Upper lobe of right lung (tissue), 1 donor: ENCODE results near the gene NACAD. TPM values are rescaled to one million over a fixed set of nuclear protein-coding genes. Genes with fewer than 3 reads are reported as not detected.
A peak's percentile ranks its signal among the peaks of the same experiment; 100 is the strongest.

ENCODE experiments used
- ATAC-seq: fragments of 200-7000 bp; cut with Tn5 transposase; one replicate; pipeline ENCODE4 v1.9.1; 2020; ENCODE audit warnings: mild to moderate bottlenecking, moderate library complexity
- DNase-seq: peaks from one replicate; pipeline ENCODE4 v3.0.0-alpha.2; 2020
- H3K27ac ChIP-seq: fragments of 200-600 bp; one replicate; pipeline ENCODE4 v1.8.0; 2022
- H3K27me3 ChIP-seq: fragments of 200-600 bp; one replicate; pipeline ENCODE4 v1.8.0; 2022; ENCODE audit warnings: mild to moderate bottlenecking
- H3K36me3 ChIP-seq: fragments of 200-600 bp; one replicate; pipeline ENCODE4 v1.8.0; 2022
- H3K4me1 ChIP-seq: fragments of 200-600 bp; one replicate; pipeline ENCODE4 v1.8.0; 2022
- H3K4me3 ChIP-seq: fragments of 200-600 bp; one replicate; pipeline ENCODE4 v1.8.0; 2022; ENCODE audit warnings: mild to moderate bottlenecking
- H3K9me3 ChIP-seq: fragments of 200-600 bp; one replicate; pipeline ENCODE4 v1.8.0; 2022
- intact Hi-C: fragments of 100-400 bp; cut with DNase I; formaldehyde crosslinking; loops from one replicate; pipeline ENCODE4 v1.11.0; 2022
- total RNA-seq: library from RNA; stranded (reverse); fragmentation: NEBNext Ultra II Directional; extraction: Animal tissue kit (Norgen Biotek cat#: 25700); gene quantifications from one replicate; pipeline ENCODE4 v1.2.1, GENCODE V29; 2021
- TF ChIP-seq, protein P1 (sequence below): fragments of 200-600 bp; IDR thresholded peaks from one replicate; pipeline ENCODE4 v1.8.0; 2022; ENCODE audit warnings: antibody characterized with exemption
- donor health status: DM: no; HTN: yes; CAD: no; lungs with severe emphysema.

NACAD gene
- total RNA-seq, 1 donor from 2014 or later, result 2.3 TPM

DNA sequence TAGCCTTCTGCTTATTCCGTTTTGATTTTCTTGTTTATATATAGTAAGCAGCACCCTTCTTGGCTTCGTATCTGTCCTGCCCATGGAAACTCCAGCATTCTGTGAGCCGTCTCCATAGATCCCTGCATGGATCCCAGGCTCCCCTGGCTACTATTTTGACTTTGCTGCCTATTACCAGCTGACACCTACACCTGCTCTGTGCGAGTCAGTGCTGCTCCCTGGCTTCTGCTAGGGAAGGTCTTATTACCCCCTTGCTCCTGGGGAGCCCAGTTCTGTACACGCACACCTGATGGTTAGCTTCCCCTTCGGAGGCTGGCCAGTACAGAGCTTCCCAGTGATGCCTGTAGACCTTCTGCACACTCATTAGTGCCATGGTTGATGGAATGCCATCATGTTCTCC, 35.4 kb downstream of the NACAD start:
- Histone ChIP-seq H3K4me3 (no peak overlapping the region), H3K9me3 (no peaks in the 10 kb centered on the region), H3K27ac (no peak overlapping the region), H3K36me3 (peaks cover 33% of the 10 kb centered on the region), H3K4me1 (no peaks in the 10 kb centered on the region), H3K27me3 (no peaks in the 10 kb centered on the region)
- intact Hi-C loops, result no loop called here
- TF ChIP-seq, protein P1, sequence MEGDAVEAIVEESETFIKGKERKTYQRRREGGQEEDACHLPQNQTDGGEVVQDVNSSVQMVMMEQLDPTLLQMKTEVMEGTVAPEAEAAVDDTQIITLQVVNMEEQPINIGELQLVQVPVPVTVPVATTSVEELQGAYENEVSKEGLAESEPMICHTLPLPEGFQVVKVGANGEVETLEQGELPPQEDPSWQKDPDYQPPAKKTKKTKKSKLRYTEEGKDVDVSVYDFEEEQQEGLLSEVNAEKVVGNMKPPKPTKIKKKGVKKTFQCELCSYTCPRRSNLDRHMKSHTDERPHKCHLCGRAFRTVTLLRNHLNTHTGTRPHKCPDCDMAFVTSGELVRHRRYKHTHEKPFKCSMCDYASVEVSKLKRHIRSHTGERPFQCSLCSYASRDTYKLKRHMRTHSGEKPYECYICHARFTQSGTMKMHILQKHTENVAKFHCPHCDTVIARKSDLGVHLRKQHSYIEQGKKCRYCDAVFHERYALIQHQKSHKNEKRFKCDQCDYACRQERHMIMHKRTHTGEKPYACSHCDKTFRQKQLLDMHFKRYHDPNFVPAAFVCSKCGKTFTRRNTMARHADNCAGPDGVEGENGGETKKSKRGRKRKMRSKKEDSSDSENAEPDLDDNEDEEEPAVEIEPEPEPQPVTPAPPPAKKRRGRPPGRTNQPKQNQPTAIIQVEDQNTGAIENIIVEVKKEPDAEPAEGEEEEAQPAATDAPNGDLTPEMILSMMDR, result no peak
- no peak for ATAC-seq
- DNase-seq, result no peak

DNA sequence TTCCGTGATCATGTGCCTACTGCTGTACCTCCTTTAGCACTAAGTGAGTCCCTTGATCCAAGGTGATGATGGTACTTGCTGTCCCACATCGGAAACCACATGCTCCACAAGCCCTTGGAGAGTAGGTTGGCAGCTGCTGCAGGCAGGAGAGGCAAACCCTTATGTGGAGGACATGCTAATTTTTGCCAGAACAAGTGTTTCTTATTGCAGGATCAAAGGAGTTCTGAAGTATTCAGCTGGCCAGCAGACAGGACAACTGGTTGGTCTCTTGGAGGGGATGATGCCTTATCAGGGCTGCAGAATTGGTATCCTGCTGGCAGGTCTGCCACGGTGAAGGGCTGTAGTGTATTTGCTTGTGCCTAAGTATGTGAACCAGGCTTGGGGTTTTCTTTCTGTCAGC, 36.8 kb downstream of the NACAD start:
- TF ChIP-seq, protein P1, result no peak
- Histone ChIP-seq H3K4me1 (no peaks in the 10 kb centered on the region), H3K9me3 (no peaks in the 10 kb centered on the region), H3K27ac (no peak overlapping the region), H3K27me3 (no peaks in the 10 kb centered on the region), H3K36me3 (peaks cover 37% of the 10 kb centered on the region), H3K4me3 (no peak overlapping the region)
- DNase-seq (no peak), ATAC-seq (peak; percentile 90)
- intact Hi-C loops, result no loop called here

DNA sequence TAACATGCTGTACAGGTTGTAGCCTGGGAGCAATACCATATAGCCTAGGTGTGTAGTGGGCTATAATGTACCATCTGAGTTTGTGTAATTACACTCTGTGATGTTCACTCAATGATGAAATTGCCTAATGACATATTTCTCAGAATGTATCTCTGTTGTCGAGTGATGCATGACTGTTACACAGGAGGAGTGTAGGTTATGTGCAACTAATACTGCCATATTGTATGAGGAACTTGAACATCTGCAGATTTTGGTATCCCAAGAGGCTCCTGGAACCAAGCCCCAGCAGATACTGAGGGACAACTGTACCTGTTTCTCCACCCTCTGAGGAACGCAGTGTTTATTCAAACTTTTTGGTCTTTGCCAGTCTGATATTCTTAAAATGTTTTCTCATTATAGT, 38.6 kb downstream of the NACAD start:
- intact Hi-C loops, result no loop called here
- DNase-seq (no peak), ATAC-seq (no peak)
- TF ChIP-seq, protein P1, result no peak
- no peaks in the 10 kb centered on the region for H3K9me3 ChIP-seq
- H3K27me3 ChIP-seq, result no peaks in the 10 kb centered on the region
- no peak overlapping the region for H3K4me3 ChIP-seq
- H3K27ac ChIP-seq, result no peak overlapping the region
- H3K4me1 ChIP-seq, result no peaks in the 10 kb centered on the region
- peaks cover 54% of the 10 kb centered on the region for H3K36me3 ChIP-seq

DNA sequence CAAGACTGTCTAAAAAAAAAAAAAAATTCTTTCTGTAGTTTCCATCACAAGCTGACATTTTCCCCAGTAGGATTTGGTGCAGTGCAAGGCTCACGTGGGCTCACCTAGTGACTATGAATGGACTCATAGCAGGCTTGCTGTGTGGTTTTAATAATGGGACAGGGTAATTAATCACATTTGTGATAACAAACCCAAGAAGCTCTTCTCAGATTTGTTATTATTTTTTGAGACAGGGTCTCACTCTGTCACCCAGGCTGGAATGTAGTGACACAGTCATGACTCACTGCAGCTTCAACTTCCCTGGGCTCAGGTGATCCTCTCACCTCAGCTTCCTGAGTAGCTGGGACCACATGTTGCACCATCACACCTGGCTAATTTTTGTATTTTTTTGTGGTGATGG, 40.0 kb downstream of the NACAD start:
- TF ChIP-seq, protein P1, result no peak
- intact Hi-C loops, result no loop called here
- Histone ChIP-seq H3K9me3 (no peaks in the 10 kb centered on the region), H3K27me3 (no peaks in the 10 kb centered on the region), H3K4me3 (no peak overlapping the region), H3K27ac (no peak overlapping the region), H3K36me3 (peaks cover 61% of the 10 kb centered on the region), H3K4me1 (no peaks in the 10 kb centered on the region)
- no peak for ATAC-seq
- DNase-seq, result no peak

DNA sequence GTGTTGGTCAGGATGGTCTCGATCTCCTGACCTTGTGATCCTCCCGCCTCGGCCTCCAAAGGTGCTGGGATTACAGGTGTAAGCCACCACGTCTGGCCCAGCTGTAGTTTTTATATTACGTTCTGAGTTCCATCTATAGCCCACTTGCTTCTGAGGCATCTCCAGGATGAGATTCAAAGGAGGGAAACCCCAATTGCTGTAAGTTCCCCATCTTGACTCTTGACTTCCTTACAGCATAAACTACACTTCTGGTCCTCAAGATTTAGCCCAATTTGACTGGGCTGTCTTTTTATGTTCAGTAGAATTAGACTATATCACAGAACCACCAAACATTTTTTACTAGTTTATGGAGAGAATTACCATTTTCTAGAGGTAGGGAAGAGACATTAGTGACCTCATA, 44.4 kb downstream of the NACAD start:
- DNase-seq (no peak), ATAC-seq (no peak)
- H3K4me1 ChIP-seq, result no peaks in the 10 kb centered on the region
- H3K9me3 ChIP-seq, result no peaks in the 10 kb centered on the region
- TF ChIP-seq, protein P1, result no peak
- H3K27ac ChIP-seq, result no peak overlapping the region
- peaks cover 61% of the 10 kb centered on the region for H3K36me3 ChIP-seq
- intact Hi-C loops, result no loop called here
- no peak overlapping the region for H3K4me3 ChIP-seq
- H3K27me3 ChIP-seq, result no peaks in the 10 kb centered on the region

DNA sequence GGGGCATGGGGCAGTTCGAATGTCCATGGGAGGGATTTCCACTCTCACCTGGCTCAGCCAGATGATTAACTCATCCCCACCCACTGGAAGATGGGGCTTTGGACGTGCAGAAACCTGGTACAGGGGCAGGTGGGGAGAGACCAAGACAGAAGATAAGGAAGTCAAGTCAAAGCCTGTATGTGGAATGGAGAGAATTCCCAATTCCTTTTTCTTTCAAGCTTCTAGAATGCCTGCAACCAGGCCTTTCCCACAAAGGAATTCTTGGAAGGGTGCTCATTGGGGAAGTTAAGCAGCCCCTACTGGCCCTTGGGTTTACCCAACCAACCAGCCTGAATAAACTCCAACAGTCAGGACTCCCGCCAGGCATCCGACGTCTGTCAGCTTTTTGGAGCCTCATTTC, 49.7 kb downstream of the NACAD start:
- no peak for ATAC-seq
- TF ChIP-seq, protein P1, result no peak
- Histone ChIP-seq H3K4me1 (peaks cover 8% of the 10 kb centered on the region), H3K4me3 (no peak overlapping the region), H3K27ac (no peak overlapping the region), H3K27me3 (no peaks in the 10 kb centered on the region), H3K9me3 (no peaks in the 10 kb centered on the region), H3K36me3 (peaks cover 44% of the 10 kb centered on the region)
- DNase-seq, result no peak
- intact Hi-C loops, result no loop called here
